ENCODE measurements around the gene IL32.
A peak's percentile ranks its signal among the peaks of the same experiment; 100 is the strongest.

Gene IL32, protein sequence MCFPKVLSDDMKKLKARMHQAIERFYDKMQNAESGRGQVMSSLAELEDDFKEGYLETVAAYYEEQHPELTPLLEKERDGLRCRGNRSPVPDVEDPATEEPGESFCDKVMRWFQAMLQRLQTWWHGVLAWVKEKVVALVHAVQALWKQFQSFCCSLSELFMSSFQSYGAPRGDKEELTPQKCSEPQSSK

DNA sequence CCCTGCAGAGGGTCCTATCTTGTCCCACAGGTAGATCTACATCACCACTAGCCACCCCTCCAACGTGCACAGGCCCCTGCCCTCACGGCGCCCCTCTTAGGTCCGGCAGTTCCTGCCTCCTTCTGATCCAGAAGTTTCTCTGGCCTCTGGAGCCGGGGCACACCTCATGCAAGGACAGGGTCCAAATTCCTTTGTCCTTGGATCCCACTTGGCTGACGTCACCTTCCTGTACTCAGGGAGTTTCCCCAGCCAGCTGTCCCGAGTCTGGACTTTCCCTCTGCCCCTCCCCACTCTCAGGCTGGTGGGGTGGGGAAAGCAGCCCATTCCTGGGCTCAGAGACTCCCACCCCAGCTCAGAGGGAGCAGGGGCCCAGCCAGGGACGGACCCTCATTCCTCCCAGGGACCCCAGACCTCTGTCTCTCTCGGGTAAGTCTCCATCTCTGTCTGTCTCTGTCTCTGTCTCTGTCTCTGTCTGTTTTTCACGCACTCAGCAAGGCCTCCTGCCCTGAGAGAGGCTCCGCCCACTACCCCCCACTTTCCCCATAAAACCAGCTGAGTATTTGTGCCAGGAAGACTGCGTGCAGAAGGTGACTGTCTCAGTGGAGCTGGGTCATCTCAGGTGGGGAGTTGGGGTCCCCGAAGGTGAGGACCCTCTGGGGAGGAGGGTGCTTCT is at the start of gene IL32:
IL32 (plus strand) TSS at position 572 of the 673 bp plus-strand sequence. CDS start 172 bp downstream, outside the sequence.
- in situ Hi-C loops (cut with HindIII; ENCODE audit: low pct_unique_long_range_greater_than_20kb, low sequenced_read_pairs) = no loop called here
- DNase-seq (ENCODE audit: low read depth in 1 of 2, low spot score in 1 of 2) = no peak
- no peak for TF ChIP-seq JUND (IDR thresholded peaks at IDR 0.05; ENCODE audit: low read depth)

DNA sequence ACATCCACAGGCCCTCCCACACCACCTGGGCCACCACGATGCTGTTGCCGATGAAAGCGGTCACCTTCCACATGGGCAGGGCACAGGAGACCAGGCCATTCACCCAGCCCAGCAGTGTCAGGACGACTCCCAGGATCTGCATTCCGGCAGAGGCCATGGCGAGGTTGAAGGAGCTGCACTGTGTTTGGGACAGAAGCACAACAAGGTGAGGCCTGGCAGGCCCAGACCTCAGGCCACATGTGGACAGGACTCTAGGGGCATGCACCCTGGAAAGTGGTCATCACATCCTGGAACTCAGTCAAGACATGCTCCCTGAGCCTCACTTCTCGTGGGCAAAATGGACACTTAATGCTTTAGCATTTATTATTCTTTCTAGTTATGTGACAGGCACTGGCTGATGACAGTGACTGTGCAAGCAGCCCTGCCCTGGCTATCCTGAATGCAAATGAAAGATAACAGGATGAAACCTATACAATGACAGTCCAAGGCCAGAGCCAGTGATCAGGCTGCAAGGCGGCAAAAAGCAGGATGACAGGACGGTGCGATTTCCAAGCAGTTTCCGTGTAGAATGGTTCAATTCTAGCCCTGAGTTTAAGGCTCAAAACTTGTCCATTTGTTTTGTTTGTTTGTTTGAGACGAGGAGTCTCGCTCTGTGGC is 49.4 kb upstream of the IL32 start:
- no peak for DNase-seq (ENCODE audit: low read depth in 1 of 2, low spot score in 1 of 2)
- in situ Hi-C loops (cut with HindIII; ENCODE audit: low pct_unique_long_range_greater_than_20kb, low sequenced_read_pairs) = no loop called here
- no peak for TF ChIP-seq JUND (IDR thresholded peaks at IDR 0.05; ENCODE audit: low read depth)

DNA sequence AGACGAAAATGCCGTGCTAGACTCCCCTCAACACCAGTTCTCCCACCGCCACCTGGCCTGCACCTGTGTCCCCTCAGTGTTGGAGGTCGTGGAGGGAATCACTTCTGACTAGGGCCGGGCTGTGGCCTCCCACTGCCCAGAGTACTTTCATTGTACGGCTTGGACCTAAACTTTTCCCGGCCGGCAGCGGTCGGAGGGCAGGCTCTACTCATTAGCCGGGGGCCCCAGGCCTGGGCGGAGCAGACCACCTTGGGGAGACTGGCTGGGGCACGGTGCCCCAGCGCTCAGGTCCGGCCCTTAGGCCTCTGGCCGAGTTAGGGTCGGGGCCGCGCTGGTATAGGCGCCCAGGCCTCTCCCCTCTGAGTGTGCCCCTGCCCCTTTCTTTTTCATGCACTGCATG is 48.1 kb upstream of the IL32 start:
- no peak for TF ChIP-seq JUND (IDR thresholded peaks at IDR 0.05; ENCODE audit: low read depth)
- in situ Hi-C loops (cut with HindIII; ENCODE audit: low pct_unique_long_range_greater_than_20kb, low sequenced_read_pairs) = no loop called here
- DNase-seq (ENCODE audit: low read depth in 1 of 2, low spot score in 1 of 2) = no peak

DNA sequence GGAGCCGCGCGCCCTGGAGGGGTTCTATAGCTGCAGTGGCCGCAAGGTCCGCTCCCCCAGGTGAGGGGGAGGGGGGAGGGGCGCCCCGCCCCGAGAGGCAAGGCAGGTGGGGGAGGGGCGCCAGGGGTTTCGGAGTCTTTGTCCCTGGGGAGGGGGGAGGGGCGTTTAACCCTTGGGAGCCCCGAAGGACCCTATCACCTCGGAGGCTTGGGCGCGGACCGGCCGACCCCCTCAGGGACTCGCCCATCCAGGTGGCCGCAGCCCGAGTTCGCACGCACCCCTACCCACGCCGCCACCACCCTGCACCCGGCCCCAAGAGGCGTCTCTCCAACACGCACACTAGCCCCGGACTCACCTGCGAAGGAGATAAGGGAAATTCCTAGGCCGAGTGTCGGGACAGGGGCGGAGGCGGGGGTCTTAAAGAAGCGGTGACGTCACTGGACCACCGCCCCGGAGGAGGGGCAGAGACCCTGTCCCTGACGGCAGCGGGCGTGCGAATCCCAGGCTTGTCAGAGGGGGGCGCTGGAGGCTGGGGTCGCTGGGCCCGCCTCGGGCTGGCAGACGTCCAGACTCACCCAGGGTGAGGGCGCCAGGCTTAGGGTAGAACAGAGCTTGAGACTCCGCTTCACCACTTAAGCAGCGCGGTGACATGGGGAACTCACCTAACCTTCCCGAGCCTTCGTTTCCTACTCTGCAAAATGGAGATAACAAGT is 47.5 kb upstream of the IL32 start, which contains the start of gene CLDN6:
CLDN6 (minus strand) TSS at position 390 of the 713 bp plus-strand sequence. CDS start 2,162 bp downstream, outside the sequence.
- in situ Hi-C loops (cut with HindIII; ENCODE audit: low pct_unique_long_range_greater_than_20kb, low sequenced_read_pairs) = no loop called here
- no peak for TF ChIP-seq JUND (IDR thresholded peaks at IDR 0.05; ENCODE audit: low read depth)
- DNase-seq (ENCODE audit: low read depth in 1 of 2, low spot score in 1 of 2) = no peak

DNA sequence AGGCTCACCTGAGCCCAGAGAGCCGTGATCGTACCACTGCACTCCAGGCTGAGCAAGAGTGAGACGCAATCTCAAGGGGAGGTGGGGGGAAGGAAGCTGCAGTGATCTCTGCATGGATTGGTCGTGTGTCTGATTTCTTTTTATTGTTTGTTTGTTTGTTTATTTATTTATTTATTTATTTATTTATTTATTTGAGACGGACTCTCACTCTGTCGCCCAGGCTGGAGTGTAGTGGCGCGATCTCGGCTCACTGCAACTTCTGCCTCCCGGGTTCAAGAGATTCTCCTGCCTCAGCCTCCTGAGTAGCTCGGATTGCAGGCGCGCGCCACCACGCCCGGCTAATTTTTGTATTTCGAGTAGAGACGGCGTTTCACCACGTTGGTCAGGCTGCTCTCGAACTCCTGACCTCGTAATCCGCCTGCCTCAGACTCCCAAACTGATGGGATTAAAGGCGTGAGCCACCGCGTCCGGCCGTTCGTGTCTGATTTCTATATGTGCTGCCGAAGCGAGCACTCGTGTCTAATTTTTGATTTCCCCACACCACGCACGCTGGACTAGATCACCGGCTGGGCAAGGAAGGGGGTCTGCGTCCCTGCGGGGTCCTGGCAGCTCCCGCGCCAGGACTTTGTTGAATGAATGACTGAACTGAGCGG is 45.7 kb upstream of the IL32 start:
- no peak for DNase-seq (ENCODE audit: low read depth in 1 of 2, low spot score in 1 of 2)
- no peak for TF ChIP-seq JUND (IDR thresholded peaks at IDR 0.05; ENCODE audit: low read depth)
- in situ Hi-C loops (cut with HindIII; ENCODE audit: low pct_unique_long_range_greater_than_20kb, low sequenced_read_pairs) = no loop called here

DNA sequence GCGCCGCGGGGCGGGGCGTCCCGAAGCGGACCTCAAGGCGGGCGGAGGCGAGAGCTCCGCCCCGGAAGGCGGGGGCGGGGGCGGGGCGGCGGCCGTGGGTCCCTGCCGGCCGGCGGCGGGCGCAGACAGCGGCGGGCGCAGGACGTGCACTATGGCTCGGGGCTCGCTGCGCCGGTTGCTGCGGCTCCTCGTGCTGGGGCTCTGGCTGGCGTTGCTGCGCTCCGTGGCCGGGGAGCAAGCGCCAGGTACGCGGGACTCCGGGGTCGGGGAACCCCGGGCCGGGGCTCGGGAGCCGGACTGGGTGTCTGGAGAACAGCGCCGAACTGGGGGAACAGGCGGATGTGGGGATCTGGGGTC is 45.2 kb upstream of the IL32 start, which contains the start of gene TNFRSF12A:
TNFRSF12A (plus strand) TSS at position 122 of the 357 bp plus-strand sequence; CDS start at position 152, 30 bp downstream.
- peak; percentile 82 to 89 for DNase-seq (ENCODE audit: low read depth in 1 of 2, low spot score in 1 of 2)
- in situ Hi-C loops (cut with HindIII; ENCODE audit: low pct_unique_long_range_greater_than_20kb, low sequenced_read_pairs) = no loop called here
- no peak for TF ChIP-seq JUND (IDR thresholded peaks at IDR 0.05; ENCODE audit: low read depth)

DNA sequence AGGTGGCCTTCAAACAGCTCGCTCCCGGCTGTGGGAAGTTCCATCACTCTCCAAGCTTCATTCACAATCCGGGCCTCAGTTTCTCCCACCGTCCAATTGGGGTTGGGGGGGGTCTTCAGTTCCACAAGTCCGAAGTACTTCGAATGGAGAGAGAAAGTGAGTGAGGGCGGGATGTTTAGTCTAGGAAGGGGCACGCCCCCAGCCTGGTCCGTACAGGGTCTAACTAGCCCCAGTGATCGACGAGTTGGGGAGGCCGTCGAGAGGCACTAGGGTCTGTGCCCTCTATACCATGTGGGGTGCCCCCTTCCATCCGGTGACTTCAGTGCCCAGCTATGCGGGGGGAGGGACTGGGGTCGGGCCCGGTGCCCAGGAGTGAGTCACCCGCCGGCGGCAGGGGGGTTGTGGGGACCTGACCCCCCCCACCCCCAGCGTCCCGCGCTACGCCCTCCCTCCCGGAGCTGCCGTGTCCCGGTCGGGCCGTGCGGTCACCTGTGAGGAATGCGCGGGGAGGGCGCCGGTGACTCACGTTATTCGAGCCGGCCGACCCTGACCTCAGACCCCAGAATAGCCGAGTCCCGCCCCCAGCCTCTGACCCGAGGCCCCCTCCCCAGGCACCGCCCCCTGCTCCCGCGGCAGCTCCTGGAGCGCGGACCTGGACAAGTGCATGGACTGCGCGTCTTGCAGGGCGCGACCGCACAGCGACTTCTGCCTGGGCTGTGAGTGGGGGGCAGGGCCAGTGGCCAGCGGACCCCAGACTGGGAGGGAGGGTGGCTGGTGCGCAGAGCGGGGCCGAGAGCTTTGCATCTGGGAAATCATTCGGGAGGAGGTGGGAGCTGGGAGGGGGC is 44.6 kb upstream of the IL32 start:
- TF ChIP-seq JUND (IDR thresholded peaks at IDR 0.05; ENCODE audit: low read depth) = peak; percentile 97
- in situ Hi-C loops (cut with HindIII; ENCODE audit: low pct_unique_long_range_greater_than_20kb, low sequenced_read_pairs) = no loop called here
- peak; percentile 71 to 89 for DNase-seq (ENCODE audit: low read depth in 1 of 2, low spot score in 1 of 2)

DNA sequence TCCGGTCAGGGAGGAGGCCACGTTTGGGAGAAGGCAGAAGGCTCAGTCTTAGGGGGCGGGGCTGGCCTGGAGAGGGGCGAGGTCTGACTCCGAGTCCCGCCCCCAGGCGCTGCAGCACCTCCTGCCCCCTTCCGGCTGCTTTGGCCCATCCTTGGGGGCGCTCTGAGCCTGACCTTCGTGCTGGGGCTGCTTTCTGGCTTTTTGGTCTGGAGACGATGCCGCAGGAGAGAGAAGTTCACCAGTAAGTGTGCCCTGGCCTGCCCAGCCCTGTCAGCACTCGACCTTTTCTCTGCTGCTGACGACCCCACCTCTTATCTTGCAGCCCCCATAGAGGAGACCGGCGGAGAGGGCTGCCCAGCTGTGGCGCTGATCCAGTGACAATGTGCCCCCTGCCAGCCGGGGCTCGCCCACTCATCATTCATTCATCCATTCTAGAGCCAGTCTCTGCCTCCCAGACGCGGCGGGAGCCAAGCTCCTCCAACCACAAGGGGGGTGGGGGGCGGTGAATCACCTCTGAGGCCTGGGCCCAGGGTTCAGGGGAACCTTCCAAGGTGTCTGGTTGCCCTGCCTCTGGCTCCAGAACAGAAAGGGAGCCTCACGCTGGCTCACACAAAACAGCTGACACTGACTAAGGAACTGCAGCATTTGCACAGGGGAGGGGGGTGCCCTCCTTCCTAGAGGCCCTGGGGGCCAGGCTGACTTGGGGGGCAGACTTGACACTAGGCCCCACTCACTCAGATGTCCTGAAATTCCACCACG is 43.8 kb upstream of the IL32 start:
- no peak for TF ChIP-seq JUND (IDR thresholded peaks at IDR 0.05; ENCODE audit: low read depth)
- DNase-seq (ENCODE audit: low read depth in 1 of 2, low spot score in 1 of 2) = peak; percentile 75 to 88
- in situ Hi-C loops (cut with HindIII; ENCODE audit: low pct_unique_long_range_greater_than_20kb, low sequenced_read_pairs) = no loop called here

DNA sequence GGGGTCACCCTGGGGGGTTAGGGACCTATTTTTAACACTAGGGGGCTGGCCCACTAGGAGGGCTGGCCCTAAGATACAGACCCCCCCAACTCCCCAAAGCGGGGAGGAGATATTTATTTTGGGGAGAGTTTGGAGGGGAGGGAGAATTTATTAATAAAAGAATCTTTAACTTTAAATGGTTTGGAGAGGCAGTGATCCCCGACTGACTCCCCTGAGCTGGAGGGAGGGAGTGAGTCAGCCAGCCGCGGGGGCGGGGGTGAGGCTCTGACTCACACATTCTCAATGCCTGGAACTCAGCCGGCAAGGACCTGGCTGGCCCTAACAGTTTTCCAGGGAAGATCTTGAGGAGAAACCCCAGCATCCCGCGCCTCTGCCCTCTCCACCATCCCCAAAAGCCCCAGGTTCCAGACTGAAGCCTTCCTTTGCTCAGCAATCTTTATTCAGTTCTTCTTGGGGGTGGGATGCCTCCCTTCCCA is 43.2 kb upstream of the IL32 start:
- in situ Hi-C loops (cut with HindIII; ENCODE audit: low pct_unique_long_range_greater_than_20kb, low sequenced_read_pairs) = no loop called here
- peak; percentile 76; the same call in 1 of the 2 replicates for TF ChIP-seq JUND (IDR thresholded peaks at IDR 0.05; ENCODE audit: low read depth)
- peak in 1 of 2 experiments; percentile 87 for DNase-seq (ENCODE audit: low read depth in 1 of 2, low spot score in 1 of 2)

DNA sequence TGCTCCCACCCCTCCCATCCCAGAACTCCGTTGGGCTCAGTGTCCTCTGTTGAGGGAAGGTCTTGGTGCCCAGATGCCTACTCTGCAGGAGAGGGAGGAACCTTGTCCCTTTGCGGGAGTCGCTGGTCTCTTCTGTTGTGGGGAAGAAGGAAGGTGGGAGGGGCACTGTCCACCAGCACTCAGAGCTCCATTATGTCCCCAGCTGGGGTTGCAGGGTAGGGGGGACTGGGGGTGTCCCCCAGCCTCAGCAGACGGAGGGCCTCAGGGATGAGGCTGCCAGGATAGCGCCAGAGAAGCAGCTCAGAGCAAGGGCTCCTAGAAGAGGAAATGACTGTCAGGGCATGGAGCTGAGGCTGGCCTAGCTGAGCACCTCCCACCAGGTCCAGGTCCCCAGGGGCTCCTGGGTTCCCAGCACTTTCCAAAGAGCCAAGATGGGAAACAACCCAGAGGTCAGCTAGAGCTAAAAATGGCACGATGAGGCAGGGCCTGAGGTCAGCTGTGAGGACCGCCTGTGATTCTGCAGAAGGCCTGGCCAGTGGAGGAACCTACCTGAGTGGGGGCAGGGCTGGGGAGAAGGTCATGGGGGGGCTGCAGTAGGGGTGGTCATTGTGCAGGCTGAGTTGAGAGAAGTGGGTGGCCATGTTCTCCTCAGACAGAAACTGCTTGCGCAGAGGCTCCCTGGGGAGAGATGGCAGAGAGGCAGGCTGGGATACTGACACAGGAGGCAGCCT is 42.6 kb upstream of the IL32 start:
- DNase-seq (ENCODE audit: low read depth in 1 of 2, low spot score in 1 of 2) = peak in 1 of 2 experiments; percentile 25
- peak; percentile 67; the same call in 1 of the 2 replicates for TF ChIP-seq JUND (IDR thresholded peaks at IDR 0.05; ENCODE audit: low read depth)
- in situ Hi-C loops (cut with HindIII; ENCODE audit: low pct_unique_long_range_greater_than_20kb, low sequenced_read_pairs) = no loop called here
